Memory B cell (primary cell): ENCODE data around the gene TOR4A.

ENCODE experiments used
- ATAC-seq: fragments of 150-1000 bp; cut with Tn5 transposase; 2 replicates; pipeline ENCODE4 v1.10.0; 2021; ENCODE audit warnings: low read depth, mild to moderate bottlenecking, moderate library complexity
- DNase-seq, 2 donors: peaks; one replicate each; pipeline ENCODE4 v3.0.0; 2022; ENCODE audit warnings: low spot score in 2 of 2
- H3K27ac Mint-ChIP-seq: one replicate; pipeline ENCODE4 v1.8.0; 2022; ENCODE audit warnings: mild to moderate bottlenecking, moderate library complexity, mixed read lengths
- H3K27me3 Mint-ChIP-seq: one replicate; pipeline ENCODE4 v1.8.0; 2022; ENCODE audit warnings: mixed read lengths
- H3K36me3 Mint-ChIP-seq: one replicate; pipeline ENCODE4 v1.8.0; 2022; ENCODE audit warnings: mild to moderate bottlenecking, mixed read lengths
- H3K4me1 Mint-ChIP-seq: one replicate; pipeline ENCODE4 v1.8.0; 2022; ENCODE audit warnings: mixed read lengths
- H3K4me3 Mint-ChIP-seq: one replicate; pipeline ENCODE4 v1.8.0; 2022; ENCODE audit warnings: mild to moderate bottlenecking, moderate library complexity, mixed read lengths
- H3K9me3 Mint-ChIP-seq: one replicate; pipeline ENCODE4 v1.8.0; 2022; ENCODE audit warnings: mixed read lengths

The TOR4A gene

GRCh38 chr9:137269231-137269772, 8.2 kb upstream of the TOR4A start:
- Mint-ChIP-seq H3K4me1 (peaks cover 22% of the 10 kb centered on the region), H3K27ac (peak overlapping the region; percentile 54), H3K4me3 (peak overlapping the region; percentile 87), H3K27me3 (no peaks in the 10 kb centered on the region), H3K9me3 (no peaks in the 10 kb centered on the region), H3K36me3 (peaks cover 6% of the 10 kb centered on the region)
- peak; percentile 77 for ATAC-seq
- DNase-seq: no peak

- ATAC-seq: no peak
- no peak overlapping the region for H3K4me3 Mint-ChIP-seq
- peaks cover 6% of the 10 kb centered on the region for H3K36me3 Mint-ChIP-seq
- H3K27me3 Mint-ChIP-seq: no peaks in the 10 kb centered on the region
- no peak for DNase-seq
- peaks cover 36% of the 10 kb centered on the region for H3K4me1 Mint-ChIP-seq
- no peak overlapping the region for H3K27ac Mint-ChIP-seq
- no peaks in the 10 kb centered on the region for H3K9me3 Mint-ChIP-seq
These were observed 6.4 kb upstream of the TOR4A start for GRCh38 chr9:137270929-137271695.

- ATAC-seq (no peak), DNase-seq (no peak)
- Mint-ChIP-seq H3K4me3 (no peak overlapping the region), H3K9me3 (no peaks in the 10 kb centered on the region), H3K36me3 (peaks cover 6% of the 10 kb centered on the region), H3K27me3 (no peaks in the 10 kb centered on the region), H3K4me1 (peaks cover 38% of the 10 kb centered on the region), H3K27ac (no peak overlapping the region)
These were observed 5.8 kb upstream of the TOR4A start for GRCh38 chr9:137271696-137272076.

GRCh38 chr9:137272241-137273094, 5.1 kb upstream of the TOR4A start:
- no peak for DNase-seq
- ATAC-seq: no peak
- Mint-ChIP-seq H3K27me3 (no peaks in the 10 kb centered on the region), H3K9me3 (no peaks in the 10 kb centered on the region), H3K4me3 (no peak overlapping the region), H3K27ac (no peak overlapping the region), H3K36me3 (peaks cover 6% of the 10 kb centered on the region), H3K4me1 (peaks cover 43% of the 10 kb centered on the region)

GRCh38 chr9:137273095-137273490, 4.4 kb upstream of the TOR4A start:
- Mint-ChIP-seq H3K36me3 (peaks cover 3% of the 10 kb centered on the region), H3K4me3 (no peak overlapping the region), H3K27ac (no peak overlapping the region), H3K9me3 (no peaks in the 10 kb centered on the region), H3K27me3 (no peaks in the 10 kb centered on the region), H3K4me1 (peaks cover 39% of the 10 kb centered on the region)
- DNase-seq: no peak
- ATAC-seq: no peak

- H3K4me3 Mint-ChIP-seq: no peak overlapping the region
- peaks cover 35% of the 10 kb centered on the region for H3K4me1 Mint-ChIP-seq
- DNase-seq (no peak), ATAC-seq (no peak)
- no peak overlapping the region for H3K27ac Mint-ChIP-seq
- no peaks in the 10 kb centered on the region for H3K9me3 Mint-ChIP-seq
- H3K27me3 Mint-ChIP-seq: no peaks in the 10 kb centered on the region
- H3K36me3 Mint-ChIP-seq: peaks cover under 1% of the 10 kb centered on the region
These were observed 3.8 kb upstream of the TOR4A start for GRCh38 chr9:137273611-137274320.

GRCh38 chr9:137275203-137275587, 2.3 kb upstream of the TOR4A start:
- Mint-ChIP-seq H3K4me3 (peak overlapping the region; percentile 78), H3K9me3 (no peaks in the 10 kb centered on the region), H3K27ac (peak overlapping the region; percentile 83), H3K36me3 (no peaks in the 10 kb centered on the region), H3K4me1 (peaks cover 26% of the 10 kb centered on the region), H3K27me3 (no peaks in the 10 kb centered on the region)
- DNase-seq (no peak), ATAC-seq (no peak)

GRCh38 chr9:137275588-137276472, 1.7 kb upstream of the TOR4A start:
- Mint-ChIP-seq H3K36me3 (no peaks in the 10 kb centered on the region), H3K27ac (peak overlapping the region; percentile 83), H3K27me3 (no peaks in the 10 kb centered on the region), H3K4me3 (peak overlapping the region; percentile 78), H3K9me3 (no peaks in the 10 kb centered on the region), H3K4me1 (peaks cover 26% of the 10 kb centered on the region)
- DNase-seq (no peak), ATAC-seq (no peak)

- no peak for ATAC-seq
- H3K4me1 Mint-ChIP-seq: peaks cover 23% of the 10 kb centered on the region
- no peaks in the 10 kb centered on the region for H3K36me3 Mint-ChIP-seq
- H3K27me3 Mint-ChIP-seq: no peaks in the 10 kb centered on the region
- peak overlapping the region; percentile 94 for H3K4me3 Mint-ChIP-seq
- H3K9me3 Mint-ChIP-seq: no peaks in the 10 kb centered on the region
- no peak for DNase-seq
- H3K27ac Mint-ChIP-seq: peak overlapping the region; percentile 86
These were observed 825 bp upstream of the TOR4A start for GRCh38 chr9:137276473-137277328.

- Mint-ChIP-seq H3K27me3 (no peaks in the 10 kb centered on the region), H3K27ac (peak overlapping the region; percentile 86), H3K4me3 (peak overlapping the region; percentile 94), H3K36me3 (peaks cover 2% of the 10 kb centered on the region), H3K9me3 (no peaks in the 10 kb centered on the region), H3K4me1 (peaks cover 30% of the 10 kb centered on the region)
- no peak for DNase-seq
- peak; percentile 14 for ATAC-seq
These were observed 655 bp downstream of the TOR4A start for GRCh38 chr9:137278061-137278701.

GRCh38 chr9:137278721-137279711, 1.5 kb downstream of the TOR4A start:
- peaks cover 30% of the 10 kb centered on the region for H3K4me1 Mint-ChIP-seq
- ATAC-seq (no peak), DNase-seq (no peak)
- H3K27ac Mint-ChIP-seq: no peak overlapping the region
- no peaks in the 10 kb centered on the region for H3K27me3 Mint-ChIP-seq
- H3K9me3 Mint-ChIP-seq: no peaks in the 10 kb centered on the region
- peaks cover 2% of the 10 kb centered on the region for H3K36me3 Mint-ChIP-seq
- no peak overlapping the region for H3K4me3 Mint-ChIP-seq
